Upper lobe of left lung (tissue), 6 donors: Measurements from ENCODE around the gene AQP12B. TPM values are rescaled to one million over a fixed set of nuclear protein-coding genes. Genes with fewer than 3 reads are reported as not detected.
A peak's percentile ranks its signal among the peaks of the same experiment; 100 is the strongest.
"Not testable (repeated sequence)": the region's sequence is repeated elsewhere in the genome, so short reads cannot be mapped to it uniquely, and the experiment has no call there.

ENCODE experiments used
- ATAC-seq, 2 donors: fragments of 200-7000 bp; cut with Tn5 transposase; one replicate each; pipeline ENCODE4 v1.9.1; 2022; ENCODE audit warnings: mild to moderate bottlenecking in 2 of 2, moderate library complexity in 2 of 2; ENCODE audit not compliant: low FRiP score in 2 of 2
- DNase-seq, 2 donors: peaks; one replicate each; pipeline ENCODE4 v3.0.0-alpha.2; 2019 to 2020
- H3K27ac ChIP-seq, 4 donors: fragments of 200-600 bp; sonication (generic); one replicate each; pipeline ENCODE4 v1.5.1; 2016 to 2019
- H3K27me3 ChIP-seq, 4 donors: fragments of 200-600 bp; sonication (generic); one replicate each; pipeline ENCODE4 v1.5.1; 2017 to 2019
- H3K36me3 ChIP-seq, 4 donors: fragments of 200-600 bp; sonication (generic); one replicate each; pipeline ENCODE4 v1.5.1; 2016 to 2019
- H3K4me1 ChIP-seq, 4 donors: fragments of 200-600 bp; sonication (generic); one replicate each; pipeline ENCODE4 v1.5.1; 2018 to 2019
- H3K4me3 ChIP-seq, 4 donors: fragments of 200-600 bp; sonication (generic); one replicate each; pipeline ENCODE4 v1.5.1; 2017 to 2019; ENCODE audit warnings: mild to moderate bottlenecking in 2 of 4, moderate library complexity in 1 of 4
- H3K9me3 ChIP-seq, 4 donors: fragments of 200-600 bp; sonication (generic); one replicate each; pipeline ENCODE4 v1.5.1; 2018 to 2019
- EP300 ChIP-seq, 4 donors: sonication (generic); formaldehyde crosslinking; IDR thresholded peaks; one replicate each; pipeline ENCODE4 v1.5.1; 2017; ENCODE audit warnings: antibody characterized with exemption in 4 of 4, control low read depth in 2 of 4
- POLR2A ChIP-seq, 4 donors: fragments of 450-650 bp; IDR thresholded peaks; one replicate each; pipeline ENCODE4 v1.5.1; 2016 to 2017; ENCODE audit warnings: antibody characterized with exemption in 4 of 4, mild to moderate bottlenecking in 2 of 4
- POLR2AphosphoS5 ChIP-seq, 2 donors: sonication (generic); formaldehyde crosslinking; IDR thresholded peaks; one replicate each; pipeline ENCODE4 v1.5.1; 2017; ENCODE audit warnings: antibody characterized with exemption in 2 of 2
- WGBS, 2 donors: methylation state at CpG; one replicate each; pipeline ENCODE4 v1.1.5; 2017 to 2018; 5-methylcytosine and 5-hydroxymethylcytosine counted together
- total RNA-seq, 6 donors: library from RNA; depleted of rRNA in 4 of 6; stranded (reverse); fragments of >200 nt in 4 of 6; gene quantifications; one replicate each; pipeline versions ENCODE4 v1.1.0 to v1.2.1, GENCODE V29; 2016 to 2021
- TF ChIP-seq, protein P1 (sequence below), 6 experiments: fragments of 450-650 bp in 4 of 6; fragments of 200-600 bp in 2 of 6; sonication (generic) in 2 of 6; IDR thresholded peaks; one replicate each; pipeline ENCODE4 v1.5.1; 2016 to 2019; ENCODE audit warnings: antibody characterized with exemption in 6 of 6
- donor health status: DM: no; HTN: no; CAD: no; lungs with moderate emphysema.
- donor health status: DM: no; HTN: yes; CAD: no; lungs with severe emphysema.

Gene AQP12B
- total RNA-seq, 6 donors from 2014 or later: not detected

DNA sequence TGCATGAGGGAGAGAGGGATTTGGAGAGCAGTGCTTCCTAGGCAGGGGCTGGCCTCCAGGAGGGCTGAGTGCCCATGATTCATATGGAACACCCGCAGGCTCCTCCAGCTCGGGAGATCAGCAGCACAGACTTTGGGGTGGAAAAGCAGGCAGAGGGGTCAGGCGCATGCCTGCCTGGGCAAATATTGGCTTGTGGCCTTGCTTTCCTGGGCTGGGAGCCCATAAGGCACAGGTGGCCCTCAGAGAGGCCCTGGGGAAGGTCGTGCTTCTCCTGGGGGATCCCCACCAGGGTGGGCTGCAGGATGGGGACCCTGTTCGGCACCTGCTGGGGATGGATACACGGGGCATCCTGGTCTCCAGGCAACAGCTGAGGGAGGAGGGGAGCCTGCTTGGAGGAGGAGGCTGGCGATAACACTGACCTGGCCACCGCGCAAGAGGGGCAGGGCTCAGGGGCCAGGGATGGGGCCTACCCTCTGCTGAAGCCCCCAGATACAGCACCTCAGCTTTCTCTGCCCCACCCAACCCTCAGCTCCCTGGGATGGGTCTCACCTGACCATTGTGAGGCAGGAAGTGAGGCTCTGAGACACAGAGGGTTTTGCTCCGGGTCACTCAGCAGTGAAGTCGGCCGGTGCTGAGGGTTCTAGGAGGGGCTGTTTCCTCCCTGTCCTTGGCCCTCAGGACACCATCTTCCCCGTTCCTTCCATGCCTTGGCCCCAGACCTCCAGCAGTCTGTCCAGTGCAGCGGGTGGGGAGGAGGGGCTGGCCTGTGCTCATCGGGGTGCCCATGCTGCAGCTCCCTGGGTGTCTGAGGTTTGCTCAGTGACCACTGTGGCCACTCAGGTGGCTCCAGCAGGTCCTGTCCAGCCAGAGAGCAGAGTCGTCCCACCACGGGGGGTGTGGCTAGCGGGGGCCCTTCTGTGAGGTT is 21.0 kb upstream of the AQP12B start:
- no peak for TF ChIP-seq POLR2AphosphoS5 (IDR thresholded peaks at IDR 0.05)
- H3K27ac ChIP-seq: no peak overlapping the region
- peaks cover 0 to 4% (median 0%) of the 10 kb centered on the region in 4 donors for H3K27me3 ChIP-seq
- H3K4me3 ChIP-seq: no peak overlapping the region
- WGBS, 2 donors: 45 to 74% methylated on average over 4 to 18 of the region's 18 CpGs
- DNase-seq: peak in 1 of 2 donors; percentile 57
- no peaks in the 10 kb centered on the region for H3K9me3 ChIP-seq
- H3K4me1 ChIP-seq: no peaks in the 10 kb centered on the region
- no peak for ATAC-seq
- no peaks in the 10 kb centered on the region for H3K36me3 ChIP-seq

DNA sequence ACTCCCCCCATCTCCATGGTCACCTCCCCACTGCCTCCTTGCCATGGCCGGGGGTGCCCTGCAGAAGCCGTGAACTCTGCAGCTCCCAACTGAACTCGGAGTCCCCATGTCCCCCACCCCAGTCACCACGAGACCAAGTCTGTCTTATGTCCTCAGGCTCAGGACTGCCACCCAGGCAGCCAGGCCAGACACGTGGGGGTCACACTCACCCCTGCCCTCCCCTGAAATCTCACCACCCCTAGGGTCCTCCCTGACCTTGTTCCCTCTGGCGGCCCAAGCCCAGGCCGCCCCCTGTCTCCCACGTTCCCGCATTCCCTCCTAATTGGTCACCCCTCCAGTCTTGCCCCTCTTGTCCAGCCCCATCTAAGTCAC is 19.9 kb upstream of the AQP12B start:
- H3K27ac ChIP-seq: no peak overlapping the region
- H3K27me3 ChIP-seq: peaks cover 0 to 4% (median 0%) of the 10 kb centered on the region in 4 donors
- WGBS, 2 donors: 75 to 84% methylated on average over 9 of the region's 9 CpGs
- DNase-seq (peak in 1 of 2 donors; percentile 55), ATAC-seq (no peak)
- no peaks in the 10 kb centered on the region for H3K4me1 ChIP-seq
- TF ChIP-seq, protein P1, sequence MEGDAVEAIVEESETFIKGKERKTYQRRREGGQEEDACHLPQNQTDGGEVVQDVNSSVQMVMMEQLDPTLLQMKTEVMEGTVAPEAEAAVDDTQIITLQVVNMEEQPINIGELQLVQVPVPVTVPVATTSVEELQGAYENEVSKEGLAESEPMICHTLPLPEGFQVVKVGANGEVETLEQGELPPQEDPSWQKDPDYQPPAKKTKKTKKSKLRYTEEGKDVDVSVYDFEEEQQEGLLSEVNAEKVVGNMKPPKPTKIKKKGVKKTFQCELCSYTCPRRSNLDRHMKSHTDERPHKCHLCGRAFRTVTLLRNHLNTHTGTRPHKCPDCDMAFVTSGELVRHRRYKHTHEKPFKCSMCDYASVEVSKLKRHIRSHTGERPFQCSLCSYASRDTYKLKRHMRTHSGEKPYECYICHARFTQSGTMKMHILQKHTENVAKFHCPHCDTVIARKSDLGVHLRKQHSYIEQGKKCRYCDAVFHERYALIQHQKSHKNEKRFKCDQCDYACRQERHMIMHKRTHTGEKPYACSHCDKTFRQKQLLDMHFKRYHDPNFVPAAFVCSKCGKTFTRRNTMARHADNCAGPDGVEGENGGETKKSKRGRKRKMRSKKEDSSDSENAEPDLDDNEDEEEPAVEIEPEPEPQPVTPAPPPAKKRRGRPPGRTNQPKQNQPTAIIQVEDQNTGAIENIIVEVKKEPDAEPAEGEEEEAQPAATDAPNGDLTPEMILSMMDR (IDR thresholded peaks at IDR 0.05): no peak
- TF ChIP-seq POLR2A (IDR thresholded peaks at IDR 0.05): no peak
- no peak for TF ChIP-seq EP300 (IDR thresholded peaks at IDR 0.05)
- no peak for TF ChIP-seq POLR2AphosphoS5 (IDR thresholded peaks at IDR 0.05)
- no peaks in the 10 kb centered on the region for H3K9me3 ChIP-seq
- no peaks in the 10 kb centered on the region for H3K36me3 ChIP-seq
- H3K4me3 ChIP-seq: no peak overlapping the region

DNA sequence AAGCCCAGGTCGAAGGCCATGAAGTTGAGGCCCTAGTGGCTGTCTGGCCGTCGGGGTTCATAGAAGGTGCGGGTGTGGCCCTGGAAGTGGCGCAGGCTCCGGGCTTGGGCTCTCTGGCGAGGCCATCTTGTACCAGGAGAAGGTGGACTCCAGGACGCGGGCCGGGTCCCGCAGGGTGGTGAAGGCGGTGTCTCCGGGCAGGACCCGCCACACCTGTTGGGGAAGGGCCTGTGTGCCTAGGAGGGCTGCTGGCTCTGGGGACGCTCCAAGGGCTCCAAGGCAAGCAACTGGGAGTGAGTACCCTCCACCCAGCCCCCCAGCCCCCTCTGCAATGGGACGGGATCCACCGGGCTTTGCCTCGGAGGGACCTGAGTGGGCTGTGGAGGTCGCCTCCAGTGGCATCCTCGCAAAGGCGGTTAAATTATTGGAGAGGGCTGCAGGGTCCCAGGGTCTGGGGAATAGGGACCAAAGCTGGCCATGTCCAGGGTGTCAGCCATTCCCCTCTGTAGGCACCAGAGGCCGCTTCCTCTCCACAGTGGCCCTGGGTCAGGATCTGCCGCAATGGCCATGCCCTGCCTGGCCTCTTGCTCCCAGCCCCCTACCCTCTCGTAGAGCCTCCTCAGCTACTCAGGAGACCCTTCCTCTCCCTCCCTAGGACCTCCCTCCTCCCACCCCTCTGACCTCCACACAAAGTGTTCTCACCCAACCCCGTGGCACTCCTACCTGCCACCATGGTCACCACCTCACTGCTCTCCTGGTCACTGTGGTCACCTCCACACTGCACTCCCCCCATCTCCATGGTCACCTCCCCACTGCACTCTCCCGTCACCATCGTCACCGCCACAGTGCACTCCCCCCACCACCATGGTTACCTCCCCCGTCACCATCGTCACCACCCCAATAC is 19.3 kb upstream of the AQP12B start:
- Histone ChIP-seq H3K4me3 (no peak overlapping the region), H3K9me3 (no peaks in the 10 kb centered on the region), H3K4me1 (no peaks in the 10 kb centered on the region), H3K27ac (no peak overlapping the region), H3K36me3 (no peaks in the 10 kb centered on the region), H3K27me3 (peaks cover 0 to 4% (median 0%) of the 10 kb centered on the region in 4 donors)
- no peak for TF ChIP-seq POLR2AphosphoS5 (IDR thresholded peaks at IDR 0.05)
- TF ChIP-seq, protein P1 (IDR thresholded peaks at IDR 0.05): no peak
- no peak for TF ChIP-seq POLR2A (IDR thresholded peaks at IDR 0.05)
- TF ChIP-seq EP300 (IDR thresholded peaks at IDR 0.05): no peak
- no peak for ATAC-seq
- 88 to 89% methylated on average over 18 to 28 of the region's 30 CpGs for WGBS, 2 donors
- DNase-seq: no peak

DNA sequence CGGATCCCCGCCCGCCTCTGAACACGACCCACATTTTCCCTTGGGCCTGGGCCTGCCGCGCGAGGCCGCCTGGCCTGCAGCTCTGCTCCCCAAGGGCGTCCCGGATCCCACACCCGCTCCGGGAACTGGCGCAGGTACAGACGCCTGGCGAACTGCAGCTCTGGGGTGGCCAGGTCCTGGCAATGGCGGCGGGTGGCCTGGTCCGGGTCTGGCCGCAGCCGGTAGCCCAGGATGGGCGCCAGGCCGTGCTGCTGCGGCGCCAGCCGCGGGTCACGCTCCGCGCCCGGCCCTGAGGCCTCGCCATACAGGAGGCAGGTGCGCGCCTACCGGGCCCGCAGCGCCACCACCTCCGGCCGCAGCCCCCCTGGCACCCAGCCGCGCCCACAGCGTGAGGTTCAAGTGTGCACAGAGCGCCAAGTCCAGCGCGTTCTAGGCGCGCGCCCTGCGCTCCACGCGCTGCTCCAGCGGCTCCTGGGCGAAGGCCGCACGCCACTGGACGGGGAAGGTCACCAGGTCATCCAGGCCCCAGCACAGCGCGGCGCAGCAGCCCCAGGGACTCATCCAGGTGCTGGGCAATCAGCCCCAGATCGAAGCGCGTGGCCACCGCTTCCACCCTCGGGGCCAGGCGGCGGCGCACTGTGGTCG is 18.5 kb upstream of the AQP12B start:
- DNase-seq (peak in 1 of 2 donors; percentile 81), ATAC-seq (no peak)
- Histone ChIP-seq H3K4me3 (no peak overlapping the region), H3K27me3 (peaks cover 0 to 4% (median 0%) of the 10 kb centered on the region in 4 donors), H3K9me3 (no peaks in the 10 kb centered on the region), H3K36me3 (no peaks in the 10 kb centered on the region), H3K4me1 (no peaks in the 10 kb centered on the region), H3K27ac (no peak overlapping the region)
- WGBS, 2 donors: 84 to 93% methylated on average over 37 to 47 of the region's 67 CpGs
- TF ChIP-seq, protein P1 (IDR thresholded peaks at IDR 0.05): no peak
- TF ChIP-seq EP300 (IDR thresholded peaks at IDR 0.05): no peak
- no peak for TF ChIP-seq POLR2A (IDR thresholded peaks at IDR 0.05)
- no peak for TF ChIP-seq POLR2AphosphoS5 (IDR thresholded peaks at IDR 0.05)

DNA sequence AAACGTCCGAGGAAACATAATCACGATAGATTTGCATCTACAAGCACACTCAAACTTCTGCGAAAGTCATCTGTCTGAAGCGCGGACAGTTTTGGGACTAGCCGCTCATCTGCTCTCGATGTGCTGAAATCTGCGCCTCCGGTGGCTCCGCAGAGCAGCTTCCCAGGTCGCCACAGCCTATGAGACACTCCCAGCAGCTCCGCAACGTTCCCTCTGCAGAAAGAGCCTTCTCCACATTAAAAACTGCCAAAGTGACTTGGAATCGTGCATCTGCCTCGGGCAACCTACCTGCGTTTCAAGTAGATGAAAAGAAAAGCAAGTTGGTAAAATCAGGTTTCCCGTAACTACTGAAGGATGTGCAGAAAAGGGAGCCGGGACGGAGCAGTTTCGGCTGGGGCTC is 17.9 kb upstream of the AQP12B start:
- H3K4me3 ChIP-seq, H3K27me3 ChIP-seq, ATAC-seq: not testable (repeated sequence)

DNA sequence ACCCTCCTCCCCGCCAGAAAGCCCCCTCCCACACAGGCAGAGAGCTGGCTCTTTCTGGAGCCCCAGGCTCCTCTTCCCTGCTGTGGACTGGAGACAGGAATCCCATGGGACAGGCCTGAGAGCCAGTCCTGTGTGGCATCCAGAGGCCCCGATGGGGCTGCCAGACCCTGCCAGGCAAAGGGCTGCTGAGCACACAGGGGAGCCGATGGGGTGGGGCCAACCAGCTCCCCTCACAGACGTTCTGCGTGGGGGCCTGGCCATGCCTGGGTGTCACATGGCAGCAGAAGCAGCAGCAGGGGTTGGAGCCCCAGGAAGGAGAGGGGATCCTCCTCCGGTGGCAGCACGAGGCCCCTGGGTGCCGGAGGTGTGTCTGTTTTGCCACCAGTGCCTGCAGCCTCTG is 17.1 kb upstream of the AQP12B start:
- ATAC-seq, H3K9me3 ChIP-seq, H3K27me3 ChIP-seq, H3K27ac ChIP-seq, H3K4me1 ChIP-seq, H3K4me3 ChIP-seq, H3K36me3 ChIP-seq: not testable (repeated sequence)
- 38% methylated on average over 5 of the region's 8 CpGs; no CpG with 5 or more reads in 1 of the 2 donors for WGBS, 2 donors
- peak in 1 of 2 donors; percentile 62 for DNase-seq

More for the DNA sequence above, 17.9 kb upstream of the AQP12B start:
- not testable (repeated sequence) for H3K4me1 ChIP-seq, H3K36me3 ChIP-seq, H3K27ac ChIP-seq, DNase-seq, H3K9me3 ChIP-seq
- WGBS, 2 donors: 72 to 81% methylated on average over 13 to 20 of the region's 21 CpGs

DNA sequence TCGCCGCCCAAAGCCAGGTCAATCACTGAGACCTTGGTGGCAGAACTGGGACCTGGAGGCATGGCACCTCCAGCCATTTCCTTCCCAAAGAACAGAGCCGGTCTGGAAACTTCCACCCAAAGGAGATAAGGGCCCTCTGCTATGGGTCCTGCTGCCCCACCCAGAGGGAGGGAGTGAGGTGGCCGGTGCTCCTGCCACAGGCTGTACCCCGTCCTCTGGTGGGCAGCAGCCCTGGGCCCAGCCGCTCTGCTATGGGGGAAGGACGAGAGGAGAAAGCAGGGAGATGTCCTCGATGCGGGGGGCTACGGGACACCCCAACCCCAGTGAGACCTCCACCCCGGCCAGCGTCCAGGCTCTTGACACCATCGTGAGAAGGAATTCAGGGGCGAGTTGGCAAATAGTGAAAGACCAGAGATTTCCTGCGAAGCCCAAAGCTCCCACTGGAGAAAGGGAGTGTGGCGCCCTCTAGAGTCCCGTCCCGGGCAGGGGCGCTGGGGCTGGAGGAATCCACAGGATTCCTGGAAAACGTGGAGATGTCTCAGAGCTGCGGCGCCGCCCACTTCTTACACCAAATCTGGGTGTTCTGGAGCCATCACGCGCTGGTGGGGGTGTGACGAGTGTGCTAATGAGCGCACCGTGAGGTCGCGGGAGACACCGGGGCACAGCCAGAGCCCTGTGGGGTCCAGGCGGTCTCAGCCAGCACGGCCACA is 16.3 kb upstream of the AQP12B start:
- 20 to 59% methylated on average over 1 to 2 of the region's 33 CpGs for WGBS, 2 donors

DNA sequence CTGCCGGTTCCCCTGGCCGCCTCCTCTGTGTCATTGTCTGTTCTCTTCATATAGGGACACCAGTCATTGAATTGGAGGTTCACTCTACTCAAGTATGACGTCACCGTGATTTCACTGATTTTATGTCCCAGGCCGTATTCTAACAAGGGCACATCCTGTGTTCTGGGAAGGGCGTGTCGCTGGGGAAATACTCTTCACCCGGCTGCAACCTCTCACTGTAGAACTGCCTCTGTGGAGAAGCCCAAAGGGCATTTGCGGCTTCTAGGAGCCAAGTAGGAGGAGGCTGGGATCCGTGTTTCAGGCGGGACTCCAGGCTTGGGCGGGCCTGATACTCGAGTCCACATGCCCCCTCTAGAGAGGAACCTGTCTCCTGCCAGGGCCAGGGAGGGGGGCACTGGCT is 13.8 kb upstream of the AQP12B start:
- not testable (repeated sequence) for H3K27ac ChIP-seq, H3K4me3 ChIP-seq, ATAC-seq, DNase-seq, H3K9me3 ChIP-seq, H3K27me3 ChIP-seq, H3K4me1 ChIP-seq, H3K36me3 ChIP-seq
- WGBS, 2 donors: 83% methylated on average over 6 of the region's 13 CpGs; no CpG with 5 or more reads in 1 of the 2 donors

More for the DNA sequence above, 16.3 kb upstream of the AQP12B start:
- DNase-seq (peak in 1 of 2 donors; percentile 66), ATAC-seq (peak in 1 of 2 donors; percentile 53)
- not testable (repeated sequence) for H3K4me1 ChIP-seq, H3K4me3 ChIP-seq, H3K9me3 ChIP-seq, H3K27me3 ChIP-seq, H3K27ac ChIP-seq, H3K36me3 ChIP-seq
